K562 (cell line): ENCODE data around the gene NR2C2AP. TPM values are rescaled to one million over a fixed set of nuclear protein-coding genes. Genes with fewer than 3 reads are reported as not detected.
A peak's percentile ranks its signal among the peaks of the same experiment; 100 is the strongest.

Source experiments
- ARID3B ChIP-seq: fragments of 250-450 bp; sonication (Bioruptor Pico); IDR thresholded peaks from 2 replicates; pipeline ENCODE4 v1.4.0; 2020; ENCODE audit warnings: borderline replicate concordance
- CBFA2T2 ChIP-seq: fragments of 450-650 bp; conservative IDR thresholded peaks from 2 replicates; pipeline ENCODE4 v1.6.1; 2017; ENCODE audit warnings: mild to moderate bottlenecking
- CREB3 ChIP-seq: fragments of 450-650 bp; conservative IDR thresholded peaks from 2 replicates; pipeline ENCODE4 v1.6.1; 2016; ENCODE audit warnings: missing genetic modification characterization, low read depth, mild to moderate bottlenecking, missing compliant biosample characterization, moderate library complexity
- CREB3L1 ChIP-seq: fragments of 450-650 bp; IDR thresholded peaks from 2 replicates; pipeline ENCODE4 v1.6.1; 2014; ENCODE audit warnings: low read depth, mild to moderate bottlenecking, moderate library complexity, borderline replicate concordance
- FIP1L1 ChIP-seq: fragments of 200-400 bp; formaldehyde crosslinking; IDR thresholded peaks from 2 replicates; pipeline ENCODE4 v1.6.1; 2018; ENCODE audit warnings: mild to moderate bottlenecking, low read depth, low read length; ENCODE audit not compliant: poor library complexity, severe bottlenecking
- HDAC3 ChIP-seq: fragments of 450-650 bp; IDR thresholded peaks from 2 replicates; pipeline ENCODE4 v1.6.1; 2018; ENCODE audit warnings: borderline replicate concordance, mild to moderate bottlenecking, moderate library complexity; ENCODE audit not compliant: partially characterized antibody
- MYNN ChIP-seq, 2 experiments: sonication (generic); formaldehyde crosslinking in 1 of 2; IDR thresholded peaks; 2 replicates each; pipeline versions ENCODE4 v1.5.0 to v1.6.1; 2016 to 2020; ENCODE audit warnings: antibody characterized with exemption in 1 of 2, missing genetic modification reagents in 1 of 2
- NFE2 ChIP-seq: IDR thresholded peaks from 2 replicates; pipeline ENCODE4 v1.6.1; 2014; ENCODE audit warnings: antibody characterized with exemption, low read depth
- TARDBP ChIP-seq: fragments of 450-650 bp; IDR thresholded peaks from 2 replicates; pipeline ENCODE4 v1.6.1; 2016
- ZNF274 ChIP-seq: IDR thresholded peaks from 2 replicates; pipeline ENCODE4 v1.6.1; 2011; ENCODE audit warnings: low read depth, mild to moderate bottlenecking, low read length, moderate library complexity, borderline replicate concordance
- ZNF77 ChIP-seq: fragments of 250-450 bp; sonication (Bioruptor Pico); IDR thresholded peaks from 2 replicates; pipeline ENCODE4 v1.5.0; 2020
- polyA plus RNA-seq, 8 experiments: library from polyadenylated mRNA; depleted of rRNA in 4 of 8; stranded (reverse) in 5 of 8; unstranded in 3 of 8; fragments of >200 nt; fragmentation: Nextera tagmentation in 2 of 8; fragmentation: Illumina TruSeq in 1 of 8; extraction: Ambion mirVana in 2 of 8; extraction: Trizol in 1 of 8; gene quantifications; 2 replicates each; pipeline versions ENCODE4 v1.2.1 to v1.2.3, GENCODE V29; 2011 to 2014; ENCODE audit warnings: inconsistent platforms in 1 of 8, missing spikeins in 1 of 8
- total RNA-seq, 7 experiments: library from RNA; depleted of rRNA in 6 of 7; stranded (reverse); fragments of >200 nt in 6 of 7; fragmentation: Illumina TruSeq in 2 of 7; extraction: Trizol in 2 of 7; gene quantifications; 2 replicates each; pipeline versions ENCODE4 v1.2.1 to v1.2.3, GENCODE V29; 2011 to 2021; ENCODE audit warnings: low replicate concordance in 1 of 7
- TF ChIP-seq, protein P1 (sequence below): sonication (generic); formaldehyde crosslinking; IDR thresholded peaks from 2 replicates; pipeline ENCODE4 v1.8.0; 2022; ENCODE audit warnings: mild to moderate bottlenecking, missing genetic modification reagents
- TF ChIP-seq, protein P2 (sequence below): fragments of 200-400 bp; formaldehyde crosslinking; IDR thresholded peaks from 2 replicates; pipeline ENCODE4 v1.6.1; 2017; ENCODE audit warnings: mild to moderate bottlenecking, low read depth, low read length, moderate library complexity
- TF ChIP-seq, protein P3 (sequence below): fragments of 450-650 bp; formaldehyde crosslinking; IDR thresholded peaks from 2 replicates; pipeline ENCODE4 v1.4.0; 2020; ENCODE audit warnings: mild to moderate bottlenecking, moderate library complexity
- TF ChIP-seq, protein P4 (sequence below), 2 experiments: fragments of 450-650 bp; conservative IDR thresholded peaks; 2 replicates each; pipeline ENCODE4 v1.6.1; 2017; ENCODE audit warnings: mild to moderate bottlenecking in 2 of 2, moderate library complexity in 2 of 2

Gene NR2C2AP
- total and polyA plus RNA-seq, 9 of the 15 experiments (the other 6 are each of a cell fraction or from before 2014, with no cell fraction given) = 23.7 to 77.4 (median 32.4) TPM

- TF ChIP-seq CREB3L1 (peak; percentile 94), MYNN (IDR thresholded peaks at IDR 0.05) (peak; percentile 53; the same call in 1 of the 2 replicates), MYNN (CRISPR knock-in tag; IDR thresholded peaks at IDR 0.05) (no peak), HDAC3 (no peak), TARDBP (peak; percentile 86; the same call in 1 of the 2 replicates), FIP1L1 (no peak), ZNF274 (no peak), NFE2 (no peak), CBFA2T2 (no peak), CREB3 (tag) (no peak), ARID3B (CRISPR knock-in tag) (0 out of 2 replicates have a peak, but pooled peaks have one; percentile 83), ZNF77 (CRISPR knock-in tag) (no peak)
- TF ChIP-seq, protein P1, sequence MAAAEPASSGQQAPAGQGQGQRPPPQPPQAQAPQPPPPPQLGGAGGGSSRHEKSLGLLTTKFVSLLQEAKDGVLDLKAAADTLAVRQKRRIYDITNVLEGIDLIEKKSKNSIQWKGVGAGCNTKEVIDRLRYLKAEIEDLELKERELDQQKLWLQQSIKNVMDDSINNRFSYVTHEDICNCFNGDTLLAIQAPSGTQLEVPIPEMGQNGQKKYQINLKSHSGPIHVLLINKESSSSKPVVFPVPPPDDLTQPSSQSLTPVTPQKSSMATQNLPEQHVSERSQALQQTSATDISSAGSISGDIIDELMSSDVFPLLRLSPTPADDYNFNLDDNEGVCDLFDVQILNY (CRISPR knock-in tag) = peak; percentile 99
- TF ChIP-seq, protein P2, sequence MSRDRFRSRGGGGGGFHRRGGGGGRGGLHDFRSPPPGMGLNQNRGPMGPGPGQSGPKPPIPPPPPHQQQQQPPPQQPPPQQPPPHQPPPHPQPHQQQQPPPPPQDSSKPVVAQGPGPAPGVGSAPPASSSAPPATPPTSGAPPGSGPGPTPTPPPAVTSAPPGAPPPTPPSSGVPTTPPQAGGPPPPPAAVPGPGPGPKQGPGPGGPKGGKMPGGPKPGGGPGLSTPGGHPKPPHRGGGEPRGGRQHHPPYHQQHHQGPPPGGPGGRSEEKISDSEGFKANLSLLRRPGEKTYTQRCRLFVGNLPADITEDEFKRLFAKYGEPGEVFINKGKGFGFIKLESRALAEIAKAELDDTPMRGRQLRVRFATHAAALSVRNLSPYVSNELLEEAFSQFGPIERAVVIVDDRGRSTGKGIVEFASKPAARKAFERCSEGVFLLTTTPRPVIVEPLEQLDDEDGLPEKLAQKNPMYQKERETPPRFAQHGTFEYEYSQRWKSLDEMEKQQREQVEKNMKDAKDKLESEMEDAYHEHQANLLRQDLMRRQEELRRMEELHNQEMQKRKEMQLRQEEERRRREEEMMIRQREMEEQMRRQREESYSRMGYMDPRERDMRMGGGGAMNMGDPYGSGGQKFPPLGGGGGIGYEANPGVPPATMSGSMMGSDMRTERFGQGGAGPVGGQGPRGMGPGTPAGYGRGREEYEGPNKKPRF = no peak
- TF ChIP-seq, protein P3, sequence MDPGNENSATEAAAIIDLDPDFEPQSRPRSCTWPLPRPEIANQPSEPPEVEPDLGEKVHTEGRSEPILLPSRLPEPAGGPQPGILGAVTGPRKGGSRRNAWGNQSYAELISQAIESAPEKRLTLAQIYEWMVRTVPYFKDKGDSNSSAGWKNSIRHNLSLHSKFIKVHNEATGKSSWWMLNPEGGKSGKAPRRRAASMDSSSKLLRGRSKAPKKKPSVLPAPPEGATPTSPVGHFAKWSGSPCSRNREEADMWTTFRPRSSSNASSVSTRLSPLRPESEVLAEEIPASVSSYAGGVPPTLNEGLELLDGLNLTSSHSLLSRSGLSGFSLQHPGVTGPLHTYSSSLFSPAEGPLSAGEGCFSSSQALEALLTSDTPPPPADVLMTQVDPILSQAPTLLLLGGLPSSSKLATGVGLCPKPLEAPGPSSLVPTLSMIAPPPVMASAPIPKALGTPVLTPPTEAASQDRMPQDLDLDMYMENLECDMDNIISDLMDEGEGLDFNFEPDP (CRISPR knock-in tag) = no peak
- TF ChIP-seq, protein P4, sequence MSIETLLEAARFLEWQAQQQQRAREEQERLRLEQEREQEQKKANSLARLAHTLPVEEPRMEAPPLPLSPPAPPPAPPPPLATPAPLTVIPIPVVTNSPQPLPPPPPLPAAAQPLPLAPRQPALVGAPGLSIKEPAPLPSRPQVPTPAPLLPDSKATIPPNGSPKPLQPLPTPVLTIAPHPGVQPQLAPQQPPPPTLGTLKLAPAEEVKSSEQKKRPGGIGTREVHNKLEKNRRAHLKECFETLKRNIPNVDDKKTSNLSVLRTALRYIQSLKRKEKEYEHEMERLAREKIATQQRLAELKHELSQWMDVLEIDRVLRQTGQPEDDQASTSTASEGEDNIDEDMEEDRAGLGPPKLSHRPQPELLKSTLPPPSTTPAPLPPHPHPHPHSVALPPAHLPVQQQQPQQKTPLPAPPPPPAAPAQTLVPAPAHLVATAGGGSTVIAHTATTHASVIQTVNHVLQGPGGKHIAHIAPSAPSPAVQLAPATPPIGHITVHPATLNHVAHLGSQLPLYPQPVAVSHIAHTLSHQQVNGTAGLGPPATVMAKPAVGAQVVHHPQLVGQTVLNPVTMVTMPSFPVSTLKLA (conservative IDR thresholded peaks at IDR 0.05) = peak in 1 of 2 experiments; percentile 85; a peak in 3 of 4 replicates
Observed at GRCh38 chr19:19224852-19225494, 21.8 kb upstream of the NR2C2AP start (continued).
